Stomach (tissue), 4 donors: Measurements from ENCODE around the gene MEGF6.

ENCODE experiments used
- EP300 ChIP-seq: sonication (generic); formaldehyde crosslinking; IDR thresholded peaks from one replicate; pipeline ENCODE4 v1.6.1; 2017; ENCODE audit warnings: antibody characterized with exemption
- POLR2A ChIP-seq, 4 donors: fragments of 450-650 bp; IDR thresholded peaks; one replicate each; pipeline ENCODE4 v1.6.1; 2016; ENCODE audit warnings: antibody characterized with exemption in 4 of 4, control low read depth in 2 of 4, mild to moderate bottlenecking in 1 of 4, moderate library complexity in 1 of 4
- POLR2AphosphoS5 ChIP-seq, 3 donors: sonication (generic); formaldehyde crosslinking; IDR thresholded peaks; one replicate each; pipeline ENCODE4 v1.6.1; 2016; ENCODE audit warnings: antibody characterized with exemption in 3 of 3
- TF ChIP-seq, protein P1 (sequence below), 7 experiments: fragments of 450-650 bp in 4 of 7; fragments of 200-600 bp in 3 of 7; sonication (generic) in 3 of 7; IDR thresholded peaks; one replicate each; pipeline ENCODE4 v1.5.1; 2016 to 2019; ENCODE audit warnings: antibody characterized with exemption in 7 of 7, control low read depth in 2 of 7, mild to moderate bottlenecking in 1 of 7

DNA sequence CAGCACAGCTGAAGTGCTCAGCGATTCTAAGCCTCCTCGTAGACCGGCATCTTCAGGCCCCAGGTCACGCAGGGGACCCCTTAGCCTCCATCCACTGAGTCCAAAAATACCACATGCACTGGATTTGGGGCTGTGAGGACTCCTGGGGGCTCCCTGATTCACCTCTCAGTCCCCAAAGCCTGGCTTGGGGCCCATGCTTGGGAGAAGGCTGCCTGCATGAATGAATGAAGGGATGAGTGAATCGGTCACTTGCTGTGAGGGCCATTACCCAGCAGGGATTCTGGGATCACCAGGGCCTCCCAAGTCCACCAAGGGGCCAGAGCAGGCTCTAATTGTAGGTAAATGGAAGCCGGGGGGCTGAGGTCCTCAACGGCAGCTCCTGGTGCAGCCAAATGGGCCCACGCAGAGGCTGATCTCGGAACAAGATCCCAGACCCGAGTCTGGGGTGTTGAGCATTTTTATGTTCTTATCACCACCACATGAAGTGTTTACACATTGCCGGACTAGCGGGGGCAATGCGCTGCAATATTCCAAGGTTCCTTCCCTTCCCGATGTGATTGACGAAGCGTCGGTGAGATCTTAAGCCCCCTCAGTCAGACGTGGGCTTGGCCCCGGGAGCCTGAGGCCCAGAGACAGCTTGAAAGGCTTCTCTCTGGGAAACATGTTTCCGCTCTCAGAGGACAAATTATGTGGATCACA is 170.4 kb downstream of the MEGF6 start:
- TF ChIP-seq POLR2AphosphoS5 (IDR thresholded peaks at IDR 0.05) (no peak), POLR2A (IDR thresholded peaks at IDR 0.05) (no peak), EP300 (no peak)
- TF ChIP-seq, protein P1, sequence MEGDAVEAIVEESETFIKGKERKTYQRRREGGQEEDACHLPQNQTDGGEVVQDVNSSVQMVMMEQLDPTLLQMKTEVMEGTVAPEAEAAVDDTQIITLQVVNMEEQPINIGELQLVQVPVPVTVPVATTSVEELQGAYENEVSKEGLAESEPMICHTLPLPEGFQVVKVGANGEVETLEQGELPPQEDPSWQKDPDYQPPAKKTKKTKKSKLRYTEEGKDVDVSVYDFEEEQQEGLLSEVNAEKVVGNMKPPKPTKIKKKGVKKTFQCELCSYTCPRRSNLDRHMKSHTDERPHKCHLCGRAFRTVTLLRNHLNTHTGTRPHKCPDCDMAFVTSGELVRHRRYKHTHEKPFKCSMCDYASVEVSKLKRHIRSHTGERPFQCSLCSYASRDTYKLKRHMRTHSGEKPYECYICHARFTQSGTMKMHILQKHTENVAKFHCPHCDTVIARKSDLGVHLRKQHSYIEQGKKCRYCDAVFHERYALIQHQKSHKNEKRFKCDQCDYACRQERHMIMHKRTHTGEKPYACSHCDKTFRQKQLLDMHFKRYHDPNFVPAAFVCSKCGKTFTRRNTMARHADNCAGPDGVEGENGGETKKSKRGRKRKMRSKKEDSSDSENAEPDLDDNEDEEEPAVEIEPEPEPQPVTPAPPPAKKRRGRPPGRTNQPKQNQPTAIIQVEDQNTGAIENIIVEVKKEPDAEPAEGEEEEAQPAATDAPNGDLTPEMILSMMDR (IDR thresholded peaks at IDR 0.05) = no peak
